ENCODE results near the gene VMO1. TPM values are rescaled to one million over a fixed set of nuclear protein-coding genes. Genes with fewer than 3 reads are reported as not detected.
"Not testable (repeated sequence)": the region's sequence is repeated elsewhere in the genome, so short reads cannot be mapped to it uniquely, and the experiment has no call there.

VMO1 gene, protein sequence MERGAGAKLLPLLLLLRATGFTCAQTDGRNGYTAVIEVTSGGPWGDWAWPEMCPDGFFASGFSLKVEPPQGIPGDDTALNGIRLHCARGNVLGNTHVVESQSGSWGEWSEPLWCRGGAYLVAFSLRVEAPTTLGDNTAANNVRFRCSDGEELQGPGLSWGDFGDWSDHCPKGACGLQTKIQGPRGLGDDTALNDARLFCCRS
- 0.32 and 0.40 TPM in 2 replicates for total RNA-seq

DNA sequence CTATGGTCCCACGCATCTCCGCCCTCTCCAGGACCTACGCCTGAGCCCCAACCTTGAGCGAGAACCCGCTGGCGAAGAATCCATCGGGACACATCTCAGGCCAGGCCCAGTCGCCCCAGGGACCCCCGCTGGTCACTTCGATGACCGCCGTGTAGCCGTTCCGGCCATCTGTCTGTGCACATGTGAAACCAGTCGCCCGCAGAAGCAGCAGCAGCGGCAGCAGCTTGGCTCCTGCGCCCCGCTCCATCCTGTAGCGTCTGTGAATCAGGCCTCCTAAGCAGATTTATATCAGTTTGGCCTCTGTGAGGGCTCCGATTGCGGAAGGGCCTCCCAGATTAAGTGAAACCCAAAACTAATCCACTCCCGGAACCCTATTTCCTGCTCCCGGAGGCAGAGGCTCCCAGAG, at the start of gene VMO1:
VMO1 (minus strand) TSS at position 259 of the 406 bp plus-strand sequence; CDS start at position 247, 12 bp downstream.
- DNase-seq (ENCODE audit: low read depth, low spot score) = no peak

DNA sequence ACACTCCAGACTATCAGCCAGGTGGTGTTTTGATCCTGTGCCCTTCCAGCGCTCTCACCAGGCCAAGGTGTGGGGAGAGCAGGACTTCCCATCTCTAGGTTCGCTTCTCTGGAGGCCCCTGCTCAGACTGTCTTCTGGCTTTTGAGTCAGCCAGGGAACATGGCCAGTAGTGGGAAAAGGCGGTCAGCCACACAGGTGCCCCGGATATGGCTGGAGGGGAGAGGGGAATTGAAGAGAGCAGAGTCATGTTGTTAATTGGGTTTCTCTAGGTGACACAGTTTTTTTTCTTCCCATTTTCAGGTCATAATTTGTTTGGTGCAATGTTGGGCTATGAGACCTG, 48.5 kb upstream of the VMO1 start:
- DNase-seq (ENCODE audit: low read depth, low spot score) = no peak

DNA sequence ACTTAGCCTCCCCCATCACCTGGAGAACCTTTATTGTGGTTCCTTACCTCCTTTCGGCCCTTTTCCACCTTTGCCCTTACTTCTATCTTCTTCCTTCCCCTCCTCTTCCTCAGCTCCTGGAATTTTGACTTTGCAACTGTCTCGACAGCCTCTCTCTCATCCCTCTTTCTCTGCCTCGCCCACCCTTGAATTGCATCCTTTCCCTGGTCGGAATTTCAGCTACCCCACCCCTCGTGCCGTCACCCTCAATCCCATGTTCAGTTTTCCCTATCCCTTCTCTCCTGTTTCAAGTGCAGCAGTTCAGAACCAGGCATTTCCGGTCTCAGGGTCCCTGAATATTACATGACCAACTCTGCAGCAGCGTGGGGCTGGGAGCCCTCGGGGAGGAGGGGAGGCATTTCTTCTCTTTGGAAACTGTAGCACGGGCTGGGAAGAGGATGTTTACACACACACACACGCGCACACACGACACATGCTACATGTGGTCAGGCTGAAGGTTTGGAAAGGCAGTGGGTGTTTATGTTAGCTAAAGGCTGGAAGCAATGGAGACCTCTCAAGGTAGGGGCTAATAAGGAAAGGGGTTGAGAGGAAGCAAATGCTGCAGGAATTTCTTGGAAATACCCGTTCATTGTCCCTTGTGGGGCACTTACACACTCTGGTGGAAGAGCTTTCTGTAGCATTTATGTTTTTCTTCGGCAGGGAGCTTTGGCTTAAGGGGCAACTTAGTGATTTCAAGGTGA, 47.9 kb upstream of the VMO1 start:
- no peak for DNase-seq (ENCODE audit: low read depth, low spot score)

DNA sequence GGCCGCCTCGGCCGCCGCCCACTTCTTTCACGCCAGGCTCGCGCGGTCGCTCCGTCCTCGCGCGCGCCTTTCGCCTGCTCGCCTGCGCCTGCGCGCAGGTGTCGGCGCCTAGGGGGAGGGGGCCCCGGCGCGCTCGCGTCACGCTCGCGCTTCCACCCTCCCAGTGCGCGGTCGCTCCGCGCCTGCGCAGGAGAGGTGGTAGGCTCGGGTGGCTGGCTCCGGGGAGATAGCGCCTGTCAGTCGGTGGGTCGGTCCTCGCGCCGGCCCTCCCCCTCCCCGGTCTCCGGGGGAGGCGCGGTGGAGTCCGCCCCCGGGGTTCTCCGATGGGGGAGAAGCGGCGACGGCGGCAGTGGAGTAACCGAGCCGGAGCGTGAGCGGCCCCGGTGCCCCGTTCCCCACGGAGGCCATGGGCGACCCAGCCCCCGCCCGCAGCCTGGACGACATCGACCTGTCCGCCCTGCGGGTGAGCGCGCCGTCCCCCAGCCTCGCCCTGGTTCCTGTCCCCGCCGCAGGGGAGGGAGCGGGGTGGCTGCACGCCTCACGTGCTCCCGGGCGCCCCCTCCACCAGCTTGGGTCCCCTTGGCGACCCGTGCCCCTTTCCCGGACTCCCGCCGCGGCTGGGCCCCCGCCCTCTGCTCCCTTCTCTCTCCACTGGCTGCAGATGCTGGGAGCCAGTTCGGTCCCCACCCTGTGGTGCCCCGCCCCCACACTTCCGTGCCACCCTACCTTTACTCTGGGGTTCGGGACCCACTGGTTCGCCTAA, 47.2 kb upstream of the VMO1 start, which contains the start of gene MINK1:
MINK1 (plus strand) TSS at position 163 of the 763 bp plus-strand sequence; CDS start at position 407, 244 bp downstream.
- DNase-seq (ENCODE audit: low read depth, low spot score) = peak; percentile 66

DNA sequence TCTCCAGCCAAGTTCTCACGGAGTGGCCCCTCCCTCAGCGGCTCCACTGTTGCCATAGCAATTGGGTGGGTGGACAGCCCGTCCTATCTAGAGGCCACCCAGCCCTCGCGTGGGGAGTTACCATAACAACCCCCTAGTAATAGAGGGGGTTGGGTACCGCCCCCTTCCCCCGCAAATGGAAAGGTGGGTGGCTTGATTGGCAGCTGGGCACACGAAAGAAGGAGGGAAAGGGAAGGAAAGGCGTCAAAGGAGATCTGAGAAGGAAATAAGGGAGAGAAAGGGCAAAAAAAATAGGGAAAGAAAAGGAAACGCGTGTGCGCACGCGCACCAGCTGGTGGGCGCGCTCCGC, 46.6 kb upstream of the VMO1 start:
- DNase-seq (ENCODE audit: low read depth, low spot score) = not testable (repeated sequence)

DNA sequence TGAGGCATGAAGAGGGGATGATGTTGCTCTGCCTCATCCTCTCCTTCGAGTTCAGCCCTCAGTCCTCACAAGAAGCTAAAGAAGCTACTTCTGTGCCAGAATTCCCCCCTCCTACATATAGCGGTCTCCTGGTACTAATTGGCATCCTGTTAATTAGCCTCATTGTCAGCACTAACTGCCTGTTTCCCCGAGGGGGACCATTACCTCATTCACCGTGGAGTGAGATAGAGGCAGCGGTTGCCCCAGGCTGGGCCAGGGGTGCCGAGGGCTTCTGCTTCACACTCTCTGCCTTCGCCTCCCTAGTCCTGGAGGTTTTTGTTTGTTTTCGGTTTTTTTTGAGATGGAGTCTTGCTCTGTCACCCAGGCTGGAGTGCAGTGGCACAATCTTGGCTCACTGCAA, 41.2 kb upstream of the VMO1 start:
- DNase-seq (ENCODE audit: low read depth, low spot score) = no peak

DNA sequence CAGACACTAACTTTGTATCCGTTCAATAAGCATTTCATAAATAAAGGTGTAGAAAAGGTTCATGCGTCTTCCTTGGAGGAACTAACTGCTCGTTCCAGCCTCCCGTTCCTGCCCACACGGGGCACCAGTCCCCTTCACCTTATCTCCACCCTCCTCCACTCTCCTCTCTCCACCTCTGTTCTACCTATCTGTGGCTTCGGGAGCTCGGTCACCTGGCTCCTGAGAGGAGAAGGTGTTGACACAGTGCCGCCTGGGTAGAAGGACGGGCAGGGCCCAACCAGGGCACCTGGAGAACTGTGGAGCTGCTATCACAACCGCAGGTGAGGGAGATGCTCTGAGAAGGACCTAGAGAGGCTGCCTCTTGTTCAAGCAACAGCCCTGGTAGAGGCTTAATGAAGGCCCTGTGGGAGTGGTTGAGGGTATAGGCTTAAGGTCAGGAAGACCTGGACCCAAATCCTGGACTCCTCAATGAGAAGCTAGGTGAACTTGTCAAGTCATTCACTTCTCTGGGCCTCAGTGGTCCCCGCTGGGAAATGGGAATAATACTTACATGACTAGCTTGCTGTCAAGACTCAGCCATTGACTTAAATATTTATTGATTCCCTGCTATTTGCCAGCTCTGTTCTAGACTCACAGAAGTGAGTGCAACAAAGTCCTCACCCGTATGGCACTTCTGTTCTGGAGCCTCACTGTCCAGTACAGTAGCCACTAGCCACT, 37.4 kb upstream of the VMO1 start:
- DNase-seq (ENCODE audit: low read depth, low spot score) = no peak

DNA sequence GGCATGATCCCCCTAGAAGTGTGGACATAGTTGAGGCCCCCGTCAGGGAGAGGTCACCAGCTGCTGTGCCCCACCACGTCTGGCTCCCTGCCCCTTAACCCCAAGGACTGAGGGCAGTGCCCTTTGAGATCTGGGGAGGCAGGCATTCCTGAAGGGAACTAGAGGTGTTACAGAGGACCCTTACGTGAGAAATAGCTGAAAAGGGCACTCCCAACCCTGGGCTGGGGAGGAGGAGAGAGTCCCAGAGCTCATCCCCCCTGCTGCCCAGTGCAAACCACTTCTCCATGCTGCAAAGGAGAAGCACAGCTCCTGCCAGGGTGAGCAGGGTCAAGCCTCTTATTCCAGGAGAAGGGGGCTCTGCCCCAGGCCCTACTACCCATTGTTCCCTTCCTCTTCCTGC, 36.7 kb upstream of the VMO1 start:
- no peak for DNase-seq (ENCODE audit: low read depth, low spot score)

DNA sequence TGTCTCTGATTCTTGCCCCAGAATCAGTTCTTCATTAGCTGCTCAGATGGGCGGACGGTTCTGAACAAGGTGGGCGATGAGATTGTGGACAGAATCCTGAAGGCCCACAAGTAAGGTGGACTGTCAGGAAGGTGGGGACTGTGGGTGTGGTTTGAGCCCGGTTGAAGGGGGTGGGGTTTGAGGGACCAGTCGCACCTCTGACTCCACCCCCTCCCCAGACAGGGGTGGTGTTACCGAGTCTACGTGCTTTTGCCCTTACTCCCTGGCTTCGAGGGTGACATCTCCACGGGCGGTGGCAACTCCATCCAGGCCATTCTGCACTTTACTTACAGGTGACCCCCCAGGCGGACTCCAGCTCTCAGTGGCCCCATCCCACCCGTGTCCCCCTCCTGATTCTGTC, 32.1 kb upstream of the VMO1 start:
- no peak for DNase-seq (ENCODE audit: low read depth, low spot score)

DNA sequence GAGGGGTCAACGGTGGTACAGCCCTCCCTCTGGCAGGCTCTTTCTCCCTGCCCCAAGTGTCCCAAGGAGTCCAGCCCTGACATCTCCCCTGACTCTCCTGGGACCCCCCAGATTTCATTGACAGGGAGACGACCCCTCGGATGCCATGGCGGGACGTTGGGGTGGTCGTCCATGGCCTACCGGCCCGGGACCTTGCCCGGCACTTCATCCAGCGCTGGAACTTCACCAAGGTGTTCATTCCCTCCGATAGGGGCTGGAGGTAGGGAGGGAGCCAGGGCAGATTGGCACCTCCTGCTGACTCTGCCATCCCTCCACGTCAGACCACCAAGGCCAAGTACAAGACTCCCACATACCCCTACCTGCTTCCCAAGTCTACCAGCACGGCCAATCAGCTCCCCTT, 30.7 kb upstream of the VMO1 start:
- no peak for DNase-seq (ENCODE audit: low read depth, low spot score)

DNA sequence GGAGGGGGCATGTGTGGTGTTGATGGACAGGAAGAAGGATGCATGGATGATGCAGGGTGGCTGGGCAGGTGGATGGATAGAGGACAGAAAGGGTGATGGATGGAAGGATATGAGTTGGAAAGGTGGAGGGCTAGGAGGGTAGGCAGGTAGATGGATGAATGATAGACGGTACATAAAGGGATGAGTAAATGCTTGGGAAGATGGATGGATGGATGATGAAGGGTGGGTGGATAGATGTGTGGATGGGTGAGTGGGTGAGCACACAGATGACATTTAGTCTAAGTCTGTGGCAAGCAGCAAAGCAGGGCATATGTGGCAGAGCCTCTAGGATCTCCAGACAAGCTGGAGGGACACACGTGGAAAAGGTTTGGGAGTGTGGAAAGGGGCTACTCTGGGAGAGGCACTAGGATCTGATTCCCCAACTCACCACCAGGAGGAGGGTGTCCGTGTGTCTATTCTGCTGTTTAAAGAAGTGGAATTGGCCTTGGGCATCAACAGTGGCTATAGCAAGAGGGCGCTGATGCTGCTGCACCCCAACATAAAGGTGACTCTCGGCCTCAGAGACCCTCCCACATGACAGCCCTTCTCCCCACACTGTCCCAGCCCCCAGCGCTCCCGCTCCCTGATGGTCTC, 29.0 kb upstream of the VMO1 start:
- DNase-seq (ENCODE audit: low read depth, low spot score) = no peak

DNA sequence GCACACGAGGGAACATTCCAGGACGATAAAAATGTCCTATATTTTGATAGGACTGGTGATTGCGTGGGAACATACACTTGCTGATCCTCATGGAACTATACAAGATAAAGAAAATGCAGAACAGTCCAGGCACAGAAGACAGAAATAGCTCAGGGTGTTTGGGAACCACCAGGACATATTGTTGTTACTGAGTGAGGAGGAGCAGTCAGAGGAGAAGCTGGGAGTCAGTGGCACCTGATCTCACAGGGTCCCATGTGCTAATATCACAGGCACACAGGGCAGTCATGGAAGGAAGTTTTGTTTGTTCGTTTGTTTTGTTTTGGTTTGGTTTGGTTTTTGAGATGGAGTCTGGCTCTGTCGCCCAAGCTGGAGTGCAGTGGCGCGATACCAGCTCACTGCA, 26.5 kb upstream of the VMO1 start:
- DNase-seq (ENCODE audit: low read depth, low spot score) = no peak

DNA sequence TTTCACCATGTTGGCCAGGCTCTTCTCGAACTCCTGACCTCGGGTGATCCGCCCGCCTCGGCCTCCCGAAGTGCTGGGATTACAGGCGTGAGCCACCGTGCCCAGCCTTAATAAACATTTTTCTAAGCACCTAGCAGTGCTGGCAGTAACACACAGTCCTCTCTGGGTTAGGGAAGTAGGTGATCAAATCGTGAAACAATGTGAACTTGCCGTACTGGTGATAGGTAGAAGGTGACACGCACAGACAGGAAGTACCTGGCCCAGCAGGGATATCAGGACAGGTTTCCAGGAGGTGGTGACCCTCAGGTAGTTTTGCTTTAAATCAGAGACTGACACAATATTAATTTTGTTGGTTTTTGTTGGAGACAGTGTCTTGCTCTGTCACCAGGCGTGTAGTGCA, 25.3 kb upstream of the VMO1 start:
- no peak for DNase-seq (ENCODE audit: low read depth, low spot score)

DNA sequence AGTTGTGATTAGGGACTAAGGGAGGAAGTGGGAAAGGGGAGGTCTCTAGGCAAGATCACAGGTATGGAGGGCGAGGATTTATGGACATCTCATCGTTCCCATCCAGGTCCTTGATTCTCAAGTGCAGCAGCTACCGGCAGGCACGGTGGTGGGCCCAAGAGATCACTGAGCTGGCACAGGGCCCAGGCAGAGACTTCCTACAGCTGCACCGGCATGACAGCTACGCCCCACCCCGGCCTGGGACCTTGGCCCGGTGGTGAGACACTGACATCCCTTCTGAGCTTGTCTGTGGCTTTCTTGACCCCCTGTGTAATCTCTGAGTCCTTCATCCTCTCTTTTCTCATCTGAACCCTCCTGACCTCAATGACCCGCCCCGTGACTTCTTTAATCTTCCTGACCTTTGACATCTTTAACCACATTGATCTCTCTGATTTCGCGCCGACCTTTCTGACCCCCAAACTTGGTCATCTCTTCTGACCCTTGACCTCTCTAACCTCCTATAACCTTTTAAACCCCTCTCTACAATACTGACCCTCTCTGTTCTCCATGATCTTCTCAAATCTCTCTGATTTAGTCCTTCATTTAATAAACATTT, 24.6 kb upstream of the VMO1 start:
- DNase-seq (ENCODE audit: low read depth, low spot score) = no peak

DNA sequence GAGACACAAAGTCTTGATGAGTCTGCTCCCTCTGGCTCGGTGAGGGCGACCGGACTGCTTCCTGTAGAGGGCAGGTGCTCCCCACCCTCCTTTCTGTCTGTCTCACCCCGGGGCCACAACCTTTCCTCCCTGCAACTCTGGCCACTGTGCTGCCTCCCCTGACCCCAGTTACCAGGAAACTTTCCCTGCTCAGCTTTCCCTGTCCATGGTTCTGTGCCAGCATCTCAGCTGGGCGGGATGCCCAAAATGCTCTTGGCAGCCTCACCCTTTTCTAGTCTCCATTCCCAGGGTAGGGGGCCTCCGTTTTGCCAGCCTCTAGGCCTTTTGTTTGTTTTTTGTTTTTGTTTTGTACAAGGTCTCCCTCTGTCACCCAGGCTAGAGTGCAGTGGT, 22.2 kb upstream of the VMO1 start:
- no peak for DNase-seq (ENCODE audit: low read depth, low spot score)

DNA sequence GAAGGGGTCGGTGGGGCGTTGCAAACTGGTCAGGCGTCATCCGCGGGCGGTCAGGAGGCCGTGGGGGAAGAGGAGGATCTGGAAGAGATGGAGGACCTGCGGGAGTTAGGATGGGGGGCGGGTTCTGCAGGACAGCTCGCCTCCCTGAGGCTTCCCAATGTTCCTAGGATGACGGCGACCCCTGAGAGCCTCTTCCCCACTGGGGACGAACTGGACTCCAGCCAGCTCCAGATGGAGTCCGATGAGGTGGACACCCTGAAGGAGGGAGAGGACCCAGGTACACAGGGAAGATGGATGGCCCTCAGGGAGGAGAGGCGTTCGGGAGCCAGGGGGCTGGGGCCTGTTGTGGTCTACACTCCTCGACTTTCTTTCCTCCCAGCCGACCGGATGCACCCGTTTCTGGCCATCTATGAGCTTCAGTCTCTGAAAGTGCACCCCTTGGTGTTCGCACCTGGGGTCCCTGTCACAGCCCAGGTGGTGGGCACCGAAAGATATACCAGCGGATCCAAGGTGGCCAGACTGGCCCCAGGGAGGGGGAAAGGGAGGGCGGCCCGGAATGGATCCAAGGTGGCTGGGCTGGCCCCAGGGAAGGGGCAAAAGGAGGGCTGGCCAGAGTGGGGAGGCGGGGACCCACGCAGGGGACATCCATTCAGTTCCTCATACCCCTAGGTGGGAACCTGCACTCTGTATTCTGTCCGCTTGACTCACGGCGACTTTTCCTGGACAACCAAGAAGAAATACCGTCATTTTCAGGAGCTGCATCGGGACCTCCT, 21.6 kb upstream of the VMO1 start:
- DNase-seq (ENCODE audit: low read depth, low spot score) = no peak

DNA sequence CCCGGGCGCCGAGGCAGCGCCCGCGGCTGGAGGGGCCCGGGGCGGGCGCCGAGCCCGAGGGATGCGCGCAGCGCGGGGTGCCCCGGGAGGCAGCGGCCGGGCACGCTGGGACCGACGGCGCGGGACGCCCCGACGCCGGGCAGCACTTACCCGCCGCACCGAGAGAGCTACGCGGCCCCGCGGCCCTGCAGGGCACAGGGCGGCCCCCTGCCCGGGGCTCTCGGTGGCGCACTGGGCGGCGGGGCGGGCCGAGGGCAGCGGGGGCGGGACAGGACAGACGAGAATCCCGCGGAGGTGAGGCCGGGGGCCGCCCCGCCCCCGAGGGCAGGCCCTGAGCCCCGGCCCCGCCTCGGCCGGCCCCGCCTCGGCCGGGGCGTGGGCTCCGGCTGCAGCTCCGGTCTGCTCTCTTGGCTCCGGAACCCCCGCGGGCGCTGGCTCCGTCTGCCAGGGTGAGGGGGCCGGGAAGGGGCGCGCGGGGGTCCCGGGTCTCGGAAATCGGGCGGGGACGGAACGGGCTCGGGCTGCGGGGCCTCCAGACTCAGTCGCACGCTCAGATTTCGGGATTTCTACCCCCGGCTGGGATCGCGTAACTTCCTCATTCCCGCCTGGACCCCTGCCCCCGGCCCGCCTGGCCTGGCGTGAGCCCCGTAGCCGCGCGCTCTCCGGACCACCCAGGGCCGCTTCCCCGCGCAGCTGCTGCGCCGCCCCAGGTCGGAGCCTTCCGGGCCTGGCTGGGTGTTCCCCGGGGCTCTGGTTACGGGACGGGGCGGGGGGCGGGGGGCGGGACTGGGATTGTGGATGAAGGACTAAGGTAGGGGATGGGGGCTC, 20.8 kb upstream of the VMO1 start, which contains the start of gene PLD2:
PLD2 (plus strand) TSS at position 376 of the 828 bp plus-strand sequence. CDS start 621 bp downstream, outside the sequence.
- DNase-seq (ENCODE audit: low read depth, low spot score) = no peak

DNA sequence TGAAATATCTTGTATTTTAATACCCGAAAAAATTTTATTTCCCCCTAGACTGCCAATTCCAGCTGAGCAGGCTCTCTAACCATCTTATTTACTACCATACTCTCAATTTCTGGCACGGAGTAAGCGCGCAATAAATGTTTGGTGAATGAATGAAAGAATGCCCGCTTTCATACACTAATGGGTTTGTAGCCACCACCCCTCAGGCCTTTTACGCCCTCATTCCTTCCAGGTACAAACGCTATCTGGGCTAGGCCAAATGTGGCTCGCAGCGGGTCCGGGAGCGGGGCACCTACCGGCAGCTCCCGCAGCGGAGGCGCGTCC, 20.3 kb upstream of the VMO1 start:
- no peak for DNase-seq (ENCODE audit: low read depth, low spot score)

DNA sequence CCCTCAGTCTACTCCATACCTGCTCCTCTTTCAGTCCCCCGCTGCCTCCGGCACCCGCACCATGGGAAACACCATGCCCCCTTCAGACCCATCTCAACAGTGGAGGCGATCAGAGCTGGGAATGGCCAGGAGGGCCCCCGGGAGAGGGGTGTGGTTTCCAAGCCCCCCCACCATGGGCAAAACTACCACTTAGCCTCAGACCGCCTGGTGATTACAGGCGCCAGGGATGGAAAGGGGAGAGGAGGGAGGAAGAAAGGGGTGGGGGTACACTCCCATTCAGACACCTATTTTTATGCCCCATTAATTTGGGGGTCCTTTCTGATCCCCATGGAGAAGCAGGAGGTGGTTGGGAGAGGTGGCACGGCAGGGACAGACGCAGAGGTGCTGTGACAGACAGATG, 16.1 kb upstream of the VMO1 start, which contains the start of gene C17orf114:
C17orf114 (minus strand) TSS at position 101 of the 400 bp plus-strand sequence.
- no peak for DNase-seq (ENCODE audit: low read depth, low spot score)
